GM10847 (cell line): ENCODE measurements around the gene TMEM132D.

Experiments
- POLR2A ChIP-seq: IDR thresholded peaks from 2 replicates; pipeline ENCODE4 v1.6.1; 2011; ENCODE audit not compliant: insufficient read length; ENCODE audit errors: extremely low read depth

Gene TMEM132D

DNA sequence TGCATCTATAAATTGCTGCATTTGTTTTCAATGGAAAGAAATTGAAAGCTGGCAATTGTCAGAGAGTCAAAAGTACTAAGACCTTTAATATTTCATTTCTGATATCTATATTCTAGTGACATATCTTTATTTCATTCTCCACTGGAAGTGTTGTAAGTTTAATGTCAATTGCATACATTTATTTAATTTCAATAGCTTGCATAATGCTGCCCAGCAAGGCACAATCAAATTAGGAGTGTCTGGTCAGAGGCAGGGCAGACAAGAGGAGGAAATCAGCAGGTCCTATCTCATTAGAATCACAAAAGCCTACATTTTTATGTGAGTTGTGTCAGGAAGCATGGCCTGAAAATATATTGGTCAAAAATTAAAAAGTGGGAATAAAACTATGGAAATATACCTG, 112.9 kb downstream of the TMEM132D start:
- no peak for TF ChIP-seq POLR2A

DNA sequence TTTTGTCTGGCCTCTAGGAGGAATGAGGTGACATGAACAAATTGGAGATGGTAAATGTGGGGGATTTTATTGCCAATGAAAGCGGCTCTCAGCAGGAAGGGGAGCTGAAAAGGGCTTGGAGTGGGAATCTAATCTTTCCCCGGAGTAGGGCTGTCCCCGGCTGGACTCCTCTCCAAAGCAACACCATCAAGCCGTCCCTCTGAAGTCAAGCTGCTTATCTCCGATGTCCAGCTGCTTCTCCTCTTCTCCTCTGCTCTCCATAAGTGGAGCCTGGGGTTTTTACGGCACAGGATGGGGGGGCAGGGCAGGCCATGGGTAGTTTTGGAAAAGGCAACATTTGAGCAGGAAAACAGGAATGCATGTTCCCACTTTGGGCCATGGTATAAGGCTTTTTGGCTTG, 113.5 kb downstream of the TMEM132D start:
- no peak for TF ChIP-seq POLR2A

DNA sequence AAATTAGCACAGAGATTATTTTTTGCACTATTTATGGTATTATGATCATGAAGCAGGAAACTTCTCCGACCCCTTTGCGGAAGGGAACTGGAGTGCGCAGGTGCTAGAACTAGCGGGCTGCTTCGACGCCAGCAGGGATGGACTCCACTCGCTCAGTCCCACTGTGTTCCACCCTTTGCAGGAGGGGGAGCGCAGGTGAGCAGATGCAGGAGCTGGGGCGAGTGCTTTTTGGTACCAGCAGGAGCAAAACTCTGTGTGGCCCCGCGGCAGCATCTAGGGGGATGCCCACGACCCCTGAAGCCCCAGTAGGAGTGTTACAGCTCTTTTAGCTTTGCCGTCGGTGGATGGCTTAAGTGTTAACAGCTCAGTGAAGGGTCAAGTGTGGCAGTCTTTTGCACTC, 113.9 kb downstream of the TMEM132D start:
- TF ChIP-seq POLR2A, result no peak

DNA sequence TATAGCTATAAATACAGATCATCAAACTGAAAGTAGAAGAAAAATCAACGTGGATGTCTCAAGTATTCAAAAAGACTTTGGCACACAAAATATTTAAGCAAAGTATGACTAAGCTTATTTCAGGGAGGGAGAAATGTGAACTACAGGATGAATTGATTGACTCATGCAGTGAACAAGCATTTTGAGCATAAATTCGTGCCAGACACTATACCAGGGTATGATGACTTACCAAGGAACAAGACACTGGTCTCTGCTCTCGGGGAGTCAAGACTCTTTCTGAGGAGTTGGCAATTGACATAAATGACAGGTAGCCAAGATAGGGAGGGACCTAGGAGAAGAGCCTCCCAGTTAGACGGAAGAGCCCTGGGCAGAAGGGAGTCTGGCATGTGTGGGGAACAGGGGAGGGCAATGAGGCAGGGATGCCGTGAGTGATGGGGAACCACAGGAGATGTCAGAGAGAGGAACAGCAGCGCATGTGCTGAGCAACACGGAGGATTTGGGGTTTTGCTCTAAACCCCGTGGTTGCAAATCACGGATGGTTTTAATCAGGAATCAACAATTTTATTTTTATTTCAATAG, 115.2 kb downstream of the TMEM132D start:
- TF ChIP-seq POLR2A, result no peak

DNA sequence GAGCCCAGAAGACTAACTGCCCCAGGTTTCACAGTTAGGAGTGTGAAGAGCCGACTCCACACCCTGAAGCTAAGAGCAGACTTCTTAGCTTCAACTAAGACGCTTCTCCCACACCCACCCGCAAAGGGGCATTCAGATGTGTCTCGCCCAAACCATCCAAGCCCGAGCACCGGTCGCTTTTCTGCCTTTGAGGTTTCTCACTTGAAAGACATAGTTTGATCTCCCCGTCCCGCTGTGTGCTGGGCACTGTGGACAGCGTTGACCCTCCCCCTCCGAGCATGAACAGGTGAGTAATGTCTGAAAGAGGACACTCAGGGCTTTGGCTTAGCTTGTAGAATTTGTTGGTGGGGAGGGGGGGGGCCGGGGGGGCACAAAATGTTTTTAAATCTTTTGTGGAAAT, 123.8 kb downstream of the TMEM132D start:
- no peak for TF ChIP-seq POLR2A

DNA sequence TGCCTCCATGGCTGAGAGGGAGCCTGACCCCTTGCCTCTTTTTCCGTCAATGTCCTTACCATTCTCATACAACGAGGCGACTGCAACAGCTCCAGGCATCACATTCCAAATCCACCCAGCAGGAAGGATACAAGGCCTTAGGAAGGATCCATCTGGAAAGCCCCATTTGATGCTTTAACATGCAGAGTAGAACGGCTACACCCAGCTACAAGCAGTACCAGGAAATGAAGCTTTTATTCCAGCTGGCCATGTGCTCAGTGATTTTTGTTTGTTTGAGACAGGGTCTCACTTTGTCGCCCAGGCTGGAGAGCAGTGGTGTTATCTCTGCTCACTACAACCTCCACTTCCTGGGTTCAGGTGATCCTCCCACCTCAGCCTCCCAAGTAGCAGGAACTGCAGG, 124.8 kb downstream of the TMEM132D start:
- no peak for TF ChIP-seq POLR2A

DNA sequence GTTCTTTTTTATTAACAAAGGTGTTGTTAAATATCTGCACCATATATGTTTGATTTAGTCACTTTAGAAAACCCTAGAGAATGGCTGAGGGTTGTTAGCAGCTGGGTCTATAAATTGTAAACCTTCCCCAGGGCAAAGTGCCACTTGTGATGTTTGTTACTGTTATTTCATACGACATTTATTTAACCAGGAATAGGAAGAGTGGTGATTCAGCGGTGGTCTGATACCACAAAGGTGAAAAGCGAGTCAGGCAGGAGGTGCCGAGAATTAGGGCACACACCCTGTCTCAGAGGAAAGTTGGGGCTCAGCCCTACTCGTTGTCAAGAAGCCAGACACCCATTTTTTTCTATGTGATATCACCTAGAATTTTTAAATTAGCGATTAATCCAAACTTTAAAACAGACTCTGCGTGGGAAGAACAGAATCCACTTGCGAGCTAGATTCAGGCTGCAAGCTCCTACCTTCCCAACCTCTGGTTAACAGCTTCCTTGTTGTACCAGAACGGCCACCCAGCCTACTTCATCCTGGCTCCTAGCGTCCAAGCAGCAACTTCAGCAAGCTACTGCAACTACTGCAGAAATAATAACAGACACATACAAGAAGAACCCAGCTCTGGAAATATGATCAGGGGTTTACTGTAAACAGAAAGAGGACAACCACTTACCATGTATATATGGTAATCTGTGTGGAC, 126.7 kb downstream of the TMEM132D start:
- no peak for TF ChIP-seq POLR2A

DNA sequence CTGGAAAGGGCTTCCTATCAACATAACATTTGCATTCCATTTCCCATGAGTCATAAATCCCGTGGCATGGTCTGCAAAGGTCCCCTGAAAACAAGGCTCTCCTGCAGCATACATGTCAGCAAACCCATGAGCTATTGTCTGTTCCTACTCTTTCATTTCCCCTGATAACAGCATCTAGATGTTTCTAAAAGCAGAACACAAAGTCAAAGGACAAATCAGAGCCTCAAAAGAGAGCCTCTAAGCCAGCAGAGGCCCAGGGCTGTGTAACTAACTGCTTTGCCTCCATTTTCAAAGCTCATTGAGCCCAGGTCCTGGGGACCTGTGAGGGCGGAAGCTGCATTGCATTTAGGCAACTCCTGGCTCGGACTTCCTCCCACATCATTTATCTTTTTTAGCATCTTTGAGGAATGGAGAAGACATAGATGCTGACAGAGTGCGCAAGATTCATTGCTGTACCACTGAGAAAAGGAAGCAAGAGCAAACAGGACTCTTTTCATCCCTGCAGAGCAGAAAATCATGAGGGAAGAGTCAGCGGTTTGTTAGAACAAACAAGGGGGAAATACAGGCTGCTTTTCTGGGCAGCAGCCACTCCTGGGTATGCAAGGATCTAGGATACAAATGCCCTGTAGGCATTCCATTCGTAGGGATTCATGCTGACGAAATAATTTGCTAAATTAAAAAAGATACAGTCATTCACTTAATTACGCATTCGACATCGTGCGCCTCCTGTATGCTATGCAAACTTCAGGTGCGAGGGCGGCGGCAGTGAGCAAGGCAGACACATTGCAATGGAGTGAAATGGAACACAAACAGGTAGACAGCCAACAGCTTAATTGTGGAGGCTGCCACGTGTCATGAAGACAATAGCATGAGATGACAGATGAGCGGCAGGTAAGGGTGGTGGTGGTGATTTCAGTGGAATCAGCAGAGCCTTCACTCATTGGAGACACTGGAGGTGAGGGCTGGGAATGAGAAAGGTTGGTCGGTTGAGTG, 131.0 kb downstream of the TMEM132D start:
- no peak for TF ChIP-seq POLR2A

DNA sequence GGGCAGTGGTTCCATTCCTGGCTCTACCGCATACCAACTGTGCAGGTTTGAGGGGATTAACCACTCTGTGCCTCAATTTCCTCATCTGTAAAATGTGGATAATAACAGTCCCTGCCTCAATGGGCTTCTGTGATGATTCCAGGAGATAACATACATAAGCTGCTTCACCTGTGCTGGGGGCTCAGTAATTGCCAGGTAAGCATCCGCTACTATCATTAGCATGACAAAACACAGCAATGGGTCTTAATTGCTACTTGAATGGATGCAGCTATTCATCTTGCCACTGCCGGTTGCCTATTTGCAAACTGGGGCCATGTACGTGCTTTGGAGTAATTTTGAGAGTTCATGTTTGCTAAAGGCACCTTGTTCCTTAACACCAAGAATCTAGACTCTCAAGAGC, 132.6 kb downstream of the TMEM132D start:
- no peak for TF ChIP-seq POLR2A

DNA sequence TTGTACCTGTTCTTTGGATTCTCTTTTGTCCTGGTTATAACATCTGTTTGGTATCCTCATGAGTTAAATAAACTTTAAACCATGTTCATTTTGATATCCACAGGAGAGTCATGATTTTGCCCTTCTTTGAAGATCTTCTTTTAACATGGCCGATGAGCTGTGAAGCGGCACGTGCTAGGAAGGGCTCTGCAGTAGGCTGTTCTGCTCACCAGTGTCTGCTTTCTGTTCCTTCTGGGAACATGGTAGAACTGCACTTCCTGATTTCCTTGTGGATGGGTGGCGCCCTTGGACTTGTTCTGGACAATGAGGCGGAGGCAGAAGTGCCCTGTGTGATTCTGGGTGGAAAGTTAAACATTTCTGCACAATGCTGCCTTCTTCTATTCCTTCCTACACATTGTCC, 138.1 kb downstream of the TMEM132D start:
- TF ChIP-seq POLR2A, result no peak

DNA sequence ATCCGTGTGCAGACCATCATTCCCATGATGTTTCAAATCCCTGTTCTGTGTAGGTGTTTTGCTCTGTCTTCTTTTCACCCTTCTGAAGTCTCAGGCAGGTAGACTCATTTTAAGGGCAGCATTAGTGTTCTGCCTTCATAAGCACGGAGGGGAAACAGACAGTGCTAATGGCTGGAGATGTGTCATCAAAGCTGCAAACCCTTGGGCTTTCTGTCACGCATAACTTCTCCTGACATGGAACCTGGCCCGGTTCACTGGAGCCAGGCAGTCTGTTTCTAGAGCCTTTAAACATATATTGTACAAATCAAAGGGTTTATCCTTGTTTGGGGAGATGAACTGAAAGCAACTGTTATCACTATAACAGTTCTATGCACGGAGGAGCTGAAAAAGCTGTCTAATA, 141.4 kb downstream of the TMEM132D start:
- TF ChIP-seq POLR2A, result no peak

DNA sequence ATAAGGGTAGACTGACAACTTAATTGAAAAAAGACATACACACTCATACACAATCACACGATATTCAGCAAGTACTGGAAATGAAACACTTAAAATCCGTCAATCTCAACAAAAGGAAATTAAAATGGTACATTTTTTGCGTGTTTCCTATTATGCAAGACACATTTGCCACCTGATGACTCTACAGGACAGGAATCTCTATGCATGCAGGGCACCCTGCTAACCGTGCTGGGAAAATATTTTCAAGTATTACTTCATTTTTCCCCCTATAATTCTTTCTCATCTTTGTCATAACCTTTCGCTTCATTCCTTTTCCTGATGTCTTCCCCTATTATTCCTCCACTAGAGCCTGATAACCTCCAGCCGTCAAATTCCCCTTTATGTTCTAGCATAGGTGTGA, 150.2 kb downstream of the TMEM132D start:
- no peak for TF ChIP-seq POLR2A

DNA sequence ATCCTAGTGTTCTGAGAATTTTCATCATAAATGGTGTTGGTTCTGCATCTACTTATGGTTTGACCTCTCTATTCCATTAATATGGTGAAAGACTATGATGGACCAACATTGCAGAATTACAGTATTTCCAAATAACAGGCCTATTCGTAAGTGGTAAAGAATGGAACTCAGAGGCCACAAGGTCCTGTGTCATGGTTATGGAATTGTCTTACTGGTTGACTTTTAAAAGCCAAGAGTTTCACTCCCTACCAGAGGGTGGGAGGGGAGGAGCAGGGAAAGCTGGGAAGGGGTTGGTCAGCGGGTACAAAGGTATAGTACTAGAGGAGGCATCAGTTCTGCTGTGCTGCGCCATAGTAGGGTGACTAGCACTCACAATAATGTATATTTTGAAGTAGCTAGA, 153.4 kb downstream of the TMEM132D start:
- TF ChIP-seq POLR2A, result no peak

DNA sequence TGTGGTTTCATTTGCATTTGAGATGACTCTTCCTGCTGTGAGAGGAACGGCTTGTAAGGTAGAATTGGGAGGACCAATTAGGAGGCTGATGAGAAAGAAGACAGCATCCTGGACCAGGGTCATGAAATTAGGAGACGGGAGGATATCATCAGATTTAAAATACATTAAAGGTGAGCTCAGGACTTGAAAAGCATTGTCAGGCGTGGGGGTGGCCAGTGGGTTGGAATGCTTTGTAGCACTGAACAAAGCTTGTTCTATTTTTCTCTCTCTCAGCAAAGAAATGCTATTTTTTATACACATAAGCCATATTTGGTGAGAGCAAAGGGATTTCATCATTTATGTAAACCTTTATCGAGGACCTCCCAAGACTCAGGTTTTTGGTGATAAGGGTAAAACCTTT, 157.5 kb downstream of the TMEM132D start:
- no peak for TF ChIP-seq POLR2A

DNA sequence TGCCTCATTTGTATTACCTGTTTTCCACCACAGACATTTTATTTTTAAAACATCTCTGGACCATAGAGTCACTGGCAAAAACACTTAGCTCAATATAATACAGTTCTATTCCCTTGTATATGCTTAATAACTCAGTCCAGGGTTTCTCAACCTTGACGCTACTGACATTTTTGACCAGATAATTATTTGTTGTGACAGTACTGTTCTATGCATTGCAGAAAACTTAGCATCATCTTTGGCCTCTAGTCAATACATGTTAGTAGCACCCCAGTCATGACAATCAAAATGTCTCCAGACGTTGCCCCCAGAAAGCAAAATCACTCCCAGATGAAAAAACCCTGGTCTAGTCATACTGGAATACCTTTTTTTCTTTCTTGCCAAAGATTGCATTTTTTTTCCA, 174.7 kb downstream of the TMEM132D start:
- TF ChIP-seq POLR2A, result no peak

DNA sequence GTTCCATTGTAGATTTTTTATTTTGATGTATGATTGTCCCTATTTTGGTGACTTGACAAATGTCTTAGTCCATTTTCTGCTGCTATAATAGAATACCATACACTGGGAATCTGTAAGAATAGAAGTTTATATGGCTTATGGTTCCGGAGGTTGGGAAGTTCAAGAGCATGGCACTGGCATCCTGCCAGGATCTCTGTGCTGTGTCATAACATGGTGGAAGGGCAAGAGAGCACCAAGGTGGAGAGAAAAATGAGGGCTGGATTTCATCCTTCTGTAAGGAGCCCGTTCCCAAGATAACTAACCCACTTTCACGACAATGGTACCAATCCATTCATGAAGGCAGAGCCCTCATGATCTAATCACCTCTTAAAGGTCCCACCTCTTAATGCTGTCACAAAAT, 176.7 kb downstream of the TMEM132D start:
- TF ChIP-seq POLR2A, result no peak
